GM23248 (cell line): Measurements from ENCODE around the gene PCDHB14.

Experiments
- EZH2 ChIP-seq: fragments of 200-600 bp; sonication (generic); IDR thresholded peaks from 2 replicates; pipeline ENCODE4 v1.6.1; 2018; ENCODE audit warnings: antibody characterized with exemption, mild to moderate bottlenecking; ENCODE audit not compliant: insufficient read depth, poor library complexity, severe bottlenecking
- EZH2phosphoT487 ChIP-seq: fragments of 200-600 bp; sonication (generic); IDR thresholded peaks from 2 replicates; pipeline ENCODE4 v1.6.1; 2018; ENCODE audit warnings: antibody characterized with exemption, moderate library complexity, mild to moderate bottlenecking, low read depth; ENCODE audit not compliant: insufficient read depth

DNA sequence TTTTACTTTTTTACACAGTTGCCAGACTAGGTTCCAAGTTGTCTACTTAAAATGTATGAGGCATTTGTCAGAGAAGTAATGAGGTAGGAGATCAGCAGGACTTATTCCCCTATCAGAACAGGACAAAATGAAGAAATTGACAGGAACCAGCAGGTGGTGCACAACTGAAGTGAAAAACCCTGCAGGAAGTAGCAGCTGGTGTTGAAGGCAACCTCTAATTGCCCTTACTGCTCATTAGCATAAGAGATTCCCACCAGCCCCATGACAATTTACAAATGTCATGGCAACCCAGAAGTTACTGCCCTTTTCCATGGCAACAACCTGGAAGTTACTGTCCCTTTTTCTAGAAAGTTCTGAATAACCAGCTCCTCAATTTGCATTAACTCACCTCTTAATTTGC is 27.4 kb downstream of the PCDHB14 start:
- no peak for TF ChIP-seq EZH2phosphoT487
- TF ChIP-seq EZH2, result no peak
